ENCODE results near the gene EFCAB12.

The EFCAB12 gene

GRCh38 chr3:129442947-129443346, 14.5 kb upstream of the EFCAB12 start:
- no peak for DNase-seq

GRCh38 chr3:129442486-129442885, 14.1 kb upstream of the EFCAB12 start:
- DNase-seq: no peak

GRCh38 chr3:129441782-129442181, 13.3 kb upstream of the EFCAB12 start:
- DNase-seq: no peak

GRCh38 chr3:129441215-129441614, 12.8 kb upstream of the EFCAB12 start:
- no peak for DNase-seq

GRCh38 chr3:129440618-129441190, 12.3 kb upstream of the EFCAB12 start:
- DNase-seq: no peak

- peak; percentile 99 for DNase-seq
Observed at GRCh38 chr3:129439817-129440617, 11.6 kb upstream of the EFCAB12 start, which contains the start of the genes IFT122 and MBD4. TSS of gene IFT122 (plus strand) at chr3:129440224. CDS start at chr3:129440331, 107 bp downstream. TSS of gene MBD4 (minus strand) at chr3:129439948. CDS start at chr3:129439833, 115 bp downstream.

GRCh38 chr3:129439226-129439816, 10.9 kb upstream of the EFCAB12 start:
- DNase-seq: peak; percentile 43

GRCh38 chr3:129435367-129435766, 6.9 kb upstream of the EFCAB12 start:
- DNase-seq: no peak

- DNase-seq: no peak
Observed at GRCh38 chr3:129434140-129434539, 5.7 kb upstream of the EFCAB12 start.

GRCh38 chr3:129433565-129433964, 5.1 kb upstream of the EFCAB12 start:
- DNase-seq: no peak

- no peak for DNase-seq
Observed at GRCh38 chr3:129432671-129433070, 4.2 kb upstream of the EFCAB12 start.

- no peak for DNase-seq
Observed at GRCh38 chr3:129432036-129432435, 3.6 kb upstream of the EFCAB12 start.

GRCh38 chr3:129429602-129430001, 1.2 kb upstream of the EFCAB12 start:
- DNase-seq: no peak

GRCh38 chr3:129429080-129429451, 630 bp upstream of the EFCAB12 start:
- no peak for DNase-seq

- DNase-seq: no peak
Observed at GRCh38 chr3:129428007-129428375, 445 bp downstream of the EFCAB12 start.

GRCh38 chr3:129425619-129426018, 2.8 kb downstream of the EFCAB12 start:
- DNase-seq: no peak

GRCh38 chr3:129425213-129425612, 3.2 kb downstream of the EFCAB12 start:
- DNase-seq: no peak

GRCh38 chr3:129424185-129424841, 4.1 kb downstream of the EFCAB12 start:
- DNase-seq: no peak

GRCh38 chr3:129422897-129423296, 5.5 kb downstream of the EFCAB12 start:
- no peak for DNase-seq

- no peak for DNase-seq
Observed at GRCh38 chr3:129421988-129422745, 6.3 kb downstream of the EFCAB12 start.

- no peak for DNase-seq
Observed at GRCh38 chr3:129421236-129421883, 7.1 kb downstream of the EFCAB12 start.

- DNase-seq: no peak
Observed at GRCh38 chr3:129419476-129419875, 9.0 kb downstream of the EFCAB12 start.

Measured in stimulated activated CD4-positive, alpha-beta T cell treated with anti-CD3 and anti-CD28 coated beads, Interleukin-4, amount 100 ng/mL, for 1 hour (primary cell).